CD14-positive monocyte (primary cell): ENCODE results near the gene PDE6G. TPM values are rescaled to one million over a fixed set of nuclear protein-coding genes. Genes with fewer than 3 reads are reported as not detected.

ENCODE experiments used
- DNase-seq, 3 donors: peaks; one replicate each; pipeline ENCODE4 v3.0.0-alpha.2; 2011 to 2022
- H2AFZ ChIP-seq: 2 replicates; pipeline ENCODE4 v1.6.0; 2012; ENCODE audit warnings: mild to moderate bottlenecking, low read depth, low read length, inconsistent platforms; ENCODE audit not compliant: insufficient read depth, poor library complexity, severe bottlenecking
- H3K27ac ChIP-seq, 2 donors: 1 replicate in 1 of 2; 2 replicates in 1 of 2; pipeline ENCODE4 v1.5.1; 2012 to 2013; ENCODE audit warnings: low read length in 2 of 2, control low read depth in 1 of 2, inconsistent platforms in 1 of 2, low read depth in 1 of 2, mild to moderate bottlenecking in 1 of 2
- H3K27me3 ChIP-seq, 2 donors: one replicate each; pipeline versions ENCODE4 v1.6.0 to v1.6.1; 2011 to 2013; ENCODE audit warnings: low read length in 2 of 2; ENCODE audit not compliant: control insufficient read depth in 2 of 2, insufficient read depth in 2 of 2
- H3K36me3 ChIP-seq, 2 donors: replicated peaks in 1 of 2; 1 replicate in 1 of 2; 2 replicates in 1 of 2; pipeline versions ENCODE4 v1.5.1 to v1.6.1; 2012 to 2013; ENCODE audit warnings: low read length in 2 of 2, control low read depth in 1 of 2, inconsistent platforms in 1 of 2, mild to moderate bottlenecking in 1 of 2; ENCODE audit not compliant: insufficient read depth in 2 of 2, control insufficient read depth in 1 of 2
- H3K4me1 ChIP-seq, 2 donors: 1 replicate in 1 of 2; 2 replicates in 1 of 2; pipeline versions ENCODE4 v1.5.1 to v1.6.1; 2012 to 2013; ENCODE audit warnings: low read length in 2 of 2, control low read depth in 1 of 2, inconsistent platforms in 1 of 2, mild to moderate bottlenecking in 1 of 2, moderate library complexity in 1 of 2; ENCODE audit not compliant: insufficient read depth in 2 of 2, control insufficient read depth in 1 of 2
- H3K4me2 ChIP-seq: replicated peaks from 2 replicates; pipeline ENCODE3; 2012; ENCODE audit warnings: low read length, moderate library complexity, mild to moderate bottlenecking; ENCODE audit not compliant: poor library complexity, severe bottlenecking; ENCODE audit errors: extremely low read depth
- H3K4me3 ChIP-seq, 3 experiments: fragments of 200-600 bp in 1 of 3; sonication (generic) in 1 of 3; replicated peaks in 1 of 3; 1 replicate in 2 of 3; 2 replicates in 1 of 3; pipeline ENCODE4 v1.5.1; 2011 to 2013; ENCODE audit warnings: low read length in 3 of 3, mild to moderate bottlenecking in 3 of 3, control low read depth in 2 of 3, low read depth in 2 of 3, inconsistent platforms in 1 of 3, moderate library complexity in 1 of 3
- H3K79me2 ChIP-seq: 2 replicates; pipeline ENCODE4 v1.6.0; 2012; ENCODE audit warnings: mild to moderate bottlenecking, control low read depth, inconsistent platforms, low read length, moderate library complexity; ENCODE audit not compliant: insufficient read depth
- H3K9ac ChIP-seq: 2 replicates; pipeline ENCODE4 v1.6.0; 2017; ENCODE audit warnings: low read length, mild to moderate bottlenecking; ENCODE audit not compliant: insufficient read depth, poor library complexity, severe bottlenecking
- H3K9me3 ChIP-seq, 2 donors: replicated peaks in 1 of 2; 1 replicate in 1 of 2; 2 replicates in 1 of 2; pipeline versions ENCODE4 v1.5.1 to v1.6.1; 2012 to 2013; ENCODE audit warnings: low read length in 2 of 2, control low read depth in 1 of 2; ENCODE audit not compliant: control insufficient read depth in 1 of 2, insufficient read depth in 1 of 2
- H4K20me1 ChIP-seq: 2 replicates; pipeline ENCODE4 v1.6.0; 2012; ENCODE audit warnings: mild to moderate bottlenecking, low read length, control low read depth, moderate library complexity; ENCODE audit not compliant: insufficient read depth
- H3K27ac Mint-ChIP-seq, 7 donors: one replicate each; pipeline ENCODE4 v1.8.0; 2020; ENCODE audit warnings: mild to moderate bottlenecking in 7 of 7, mixed read lengths in 7 of 7, moderate library complexity in 6 of 7, inconsistent platforms in 2 of 7
- H3K27me3 Mint-ChIP-seq, 3 donors: one replicate each; pipeline ENCODE4 v1.8.0; 2021 to 2022; ENCODE audit warnings: low read depth in 3 of 3, mild to moderate bottlenecking in 3 of 3, mixed read lengths in 3 of 3, moderate library complexity in 3 of 3, inconsistent platforms in 1 of 3
- H3K36me3 Mint-ChIP-seq, 2 donors: one replicate each; pipeline ENCODE4 v1.8.0; 2020; ENCODE audit warnings: mixed read lengths in 2 of 2, inconsistent platforms in 1 of 2, mild to moderate bottlenecking in 1 of 2
- H3K4me1 Mint-ChIP-seq: one replicate; pipeline ENCODE4 v1.8.0; 2020; ENCODE audit warnings: mild to moderate bottlenecking, mixed read lengths
- H3K4me3 Mint-ChIP-seq, 2 donors: one replicate each; pipeline ENCODE4 v1.8.0; 2020; ENCODE audit warnings: mild to moderate bottlenecking in 2 of 2, mixed read lengths in 2 of 2, moderate library complexity in 1 of 2
- H3K9me3 Mint-ChIP-seq, 7 donors: one replicate each; pipeline ENCODE4 v1.8.0; 2020 to 2022; ENCODE audit warnings: mixed read lengths in 7 of 7, mild to moderate bottlenecking in 6 of 7, moderate library complexity in 6 of 7, inconsistent platforms in 2 of 7
- CTCF ChIP-seq: fragments of 200-600 bp; IDR thresholded peaks from one replicate; pipeline ENCODE4 v1.8.0; 2022; ENCODE audit warnings: antibody characterized with exemption, mild to moderate bottlenecking
- whole genome bisulfite sequencing: methylation state at CpG from one replicate; pipeline ENCODE4 v1.1.5; 2013; ENCODE audit warnings: missing lambda C conversion rate; ENCODE audit not compliant: insufficient coverage; 5-methylcytosine and 5-hydroxymethylcytosine counted together
- intact Hi-C, 2 donors: fragments of 100-400 bp; cut with micrococcal nuclease; formaldehyde crosslinking; loops; one replicate each; pipeline versions ENCODE4 v1.15.0 to v1.15.1; 2023
- polyA plus RNA-seq, 3 donors: library from polyadenylated mRNA; depleted of rRNA in 1 of 3; unstranded in 2 of 3; stranded (reverse) in 1 of 3; fragments of 300-500 nt in 2 of 3; fragments of >200 nt in 1 of 3; fragmentation: Illumina TruSeq in 2 of 3; gene quantifications; 1 replicate in 2 of 3; 2 replicates in 1 of 3; pipeline ENCODE4 v1.2.3, GENCODE V29; 2012 to 2021

The PDE6G gene
- polyA plus RNA-seq, 3 donors, result 8.9 to 12.0 (median 11.5) TPM

GRCh38 chr17:81662002-81662401, 5.7 kb upstream of the PDE6G start:
- no peak for DNase-seq
- intact Hi-C loops, result no loop called here
- Histone ChIP-seq H3K9me3 (no peaks in the 10 kb centered on the region), H3K27me3 (no peaks in the 10 kb centered on the region), H4K20me1 (no peaks in the 10 kb centered on the region), H3K79me2 (peaks cover 21% of the 10 kb centered on the region), H3K9ac (no peak overlapping the region), H3K36me3 (peaks cover 3 to 7% of the 10 kb centered on the region in 2 donors), H3K4me3 (no peak overlapping the region), H3K4me2 (no peak overlapping the region), H2AFZ (no peak overlapping the region), H3K27ac (no peak overlapping the region), H3K4me1 (peaks cover 16 to 18% of the 10 kb centered on the region in 2 donors)
- peaks cover 0 to 1% (median 0%) of the 10 kb centered on the region in 7 donors for H3K9me3 Mint-ChIP-seq
- 100% methylated on average over 2 of the region's 4 CpGs for WGBS
- TF ChIP-seq CTCF, result no peak
- no peak overlapping the region for H3K4me3 Mint-ChIP-seq
- peaks cover 15% of the 10 kb centered on the region for H3K4me1 Mint-ChIP-seq
- H3K27ac Mint-ChIP-seq, result no peak overlapping the region
- peaks cover 0 to 1% (median 0%) of the 10 kb centered on the region in 3 donors for H3K27me3 Mint-ChIP-seq
- H3K36me3 Mint-ChIP-seq, result peaks cover 3 to 11% of the 10 kb centered on the region in 2 donors

GRCh38 chr17:81660441-81660840, 4.1 kb upstream of the PDE6G start:
- no peak overlapping the region for H3K4me2 ChIP-seq

More at GRCh38 chr17:81660441-81660840, 4.1 kb upstream of the PDE6G start:
- Histone ChIP-seq H3K79me2 (peaks cover 6% of the 10 kb centered on the region), H3K27me3 (no peaks in the 10 kb centered on the region), H4K20me1 (no peaks in the 10 kb centered on the region), H3K4me3 (no peak overlapping the region), H3K27ac (no peak overlapping the region), H3K9ac (no peak overlapping the region), H3K4me1 (peaks cover 12 to 17% of the 10 kb centered on the region in 2 donors), H3K9me3 (no peaks in the 10 kb centered on the region), H2AFZ (no peak overlapping the region), H3K36me3 (peaks cover 3 to 7% of the 10 kb centered on the region in 2 donors)
- no peak for DNase-seq
- Mint-ChIP-seq H3K4me3 (no peak overlapping the region), H3K27ac (no peak overlapping the region), H3K27me3 (peaks cover 0 to 1% (median 0%) of the 10 kb centered on the region in 3 donors), H3K36me3 (peaks cover 3 to 11% of the 10 kb centered on the region in 2 donors), H3K9me3 (peaks cover 0 to 1% (median 0%) of the 10 kb centered on the region in 7 donors), H3K4me1 (peaks cover 12% of the 10 kb centered on the region)
- WGBS, result 100% methylated on average over 8 of the region's 9 CpGs
- intact Hi-C loops, result no loop called here
- no peak for TF ChIP-seq CTCF
